NCI-H1105 treated with DMSO at 0.1 percent for 48 hours (cell line): ENCODE measurements around the gene ZNF8.
"Not testable (repeated sequence)": the region's sequence is repeated elsewhere in the genome, so short reads cannot be mapped to it uniquely, and the experiment has no call there.

Experiments
- DNase-seq: peaks from one replicate; lab custom pipeline; 2025; lab: John Stamatoyannopoulos, UW

The ZNF8 gene

DNA sequence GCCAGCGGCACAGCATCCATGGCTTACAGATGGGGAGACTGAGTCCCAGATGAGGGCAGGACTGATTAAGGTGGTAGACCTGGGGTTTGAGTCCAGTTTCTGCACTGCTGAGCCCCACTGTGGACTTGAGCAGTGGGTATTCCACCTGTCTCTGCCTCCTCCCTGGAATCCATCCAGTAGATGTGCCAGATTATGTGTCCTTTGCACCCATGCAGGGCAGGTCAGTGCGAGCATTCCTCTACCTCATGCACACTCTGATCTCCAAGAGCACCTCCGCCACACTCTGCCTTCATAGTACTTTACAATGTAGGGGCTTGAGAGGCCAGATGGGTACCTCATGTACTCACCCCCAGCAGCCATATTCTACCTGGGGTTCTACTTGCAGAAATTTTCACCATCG is 58.1 kb downstream of the ZNF8 start:
- DNase-seq, result no peak

- DNase-seq, result no peak
These were observed 59.6 kb downstream of the ZNF8 start for GRCh38 chr19:58338336-58338735.

DNA sequence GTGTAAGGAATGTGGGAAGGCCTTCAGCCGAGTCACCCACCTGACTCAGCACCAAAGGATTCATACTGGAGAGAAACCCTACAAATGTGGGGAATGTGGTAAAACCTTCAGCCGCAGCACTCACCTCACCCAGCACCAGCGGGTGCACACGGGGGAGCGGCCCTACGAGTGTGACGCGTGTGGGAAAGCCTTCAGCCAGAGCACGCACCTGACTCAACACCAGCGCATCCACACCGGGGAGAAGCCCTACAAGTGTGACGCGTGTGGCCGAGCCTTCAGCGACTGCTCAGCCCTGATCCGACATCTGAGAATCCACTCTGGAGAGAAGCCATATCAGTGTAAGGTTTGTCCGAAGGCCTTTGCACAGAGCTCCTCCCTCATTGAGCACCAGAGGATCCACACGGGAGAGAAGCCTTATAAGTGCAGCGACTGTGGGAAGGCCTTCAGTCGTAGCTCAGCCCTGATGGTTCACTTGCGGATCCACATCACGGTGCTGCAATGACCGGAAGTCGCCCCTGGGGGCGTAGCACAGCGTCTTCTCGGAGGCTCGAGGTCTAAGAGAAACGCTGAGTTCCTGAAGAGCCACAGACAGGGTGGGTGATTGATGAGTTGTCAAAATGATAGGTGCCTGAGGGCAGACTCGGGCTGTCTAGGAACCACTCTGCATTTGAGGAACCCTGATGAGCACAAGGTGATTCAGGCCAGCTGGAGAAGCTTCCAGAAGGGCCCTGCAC is 60.2 kb downstream of the ZNF8 start:
- no peak for DNase-seq

GRCh38 chr19:58345558-58345957 is 66.8 kb downstream of the ZNF8 start:
- no peak for DNase-seq

DNA sequence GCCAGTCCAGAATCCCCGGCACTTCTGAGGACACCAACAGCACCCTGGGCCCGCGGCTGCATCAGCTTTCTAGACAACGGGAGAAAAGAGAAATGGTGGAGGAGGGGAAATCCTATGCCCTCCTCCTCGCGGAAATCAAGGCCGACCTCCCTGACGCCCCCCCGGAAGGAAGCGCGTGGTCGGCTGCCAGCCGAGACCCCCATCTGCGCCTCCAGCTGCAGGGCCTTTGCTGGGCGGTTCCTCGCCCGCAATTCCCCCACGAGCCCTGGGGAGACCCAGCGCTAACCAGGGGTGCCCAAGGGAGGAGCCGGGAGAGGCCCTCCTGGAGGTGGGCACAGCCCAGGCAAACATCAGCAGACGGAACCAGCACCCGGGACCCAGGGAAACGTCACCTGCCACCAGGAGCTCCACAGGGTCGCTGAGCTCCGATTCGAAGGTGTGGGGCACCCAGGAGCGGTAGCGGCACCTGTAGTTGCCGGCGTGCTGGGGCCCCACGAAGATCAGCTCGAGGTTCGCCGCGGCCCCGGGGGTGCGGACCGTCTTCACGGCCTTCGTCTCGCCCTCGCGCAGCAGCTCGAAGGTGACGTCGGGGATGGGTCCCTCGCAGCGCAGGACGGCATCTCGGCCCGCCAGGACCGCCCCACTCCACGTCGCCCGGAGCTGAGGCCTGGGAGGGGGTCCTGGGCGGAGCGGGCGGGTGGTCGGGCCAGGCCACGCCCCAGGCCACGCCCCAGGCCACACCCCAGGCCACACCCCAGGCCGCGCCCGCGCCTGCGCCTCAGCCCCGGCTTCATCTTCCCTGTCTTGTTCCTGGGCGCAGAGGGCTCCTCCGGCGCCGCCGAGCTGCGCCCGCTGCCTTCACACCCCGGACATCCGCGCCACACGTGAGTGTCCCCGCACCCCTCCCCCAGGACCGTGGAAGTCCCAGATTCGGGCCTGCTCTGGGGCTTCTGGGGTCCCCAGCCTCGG is 68.5 kb downstream of the ZNF8 start:
- peak; percentile 14 for DNase-seq

DNA sequence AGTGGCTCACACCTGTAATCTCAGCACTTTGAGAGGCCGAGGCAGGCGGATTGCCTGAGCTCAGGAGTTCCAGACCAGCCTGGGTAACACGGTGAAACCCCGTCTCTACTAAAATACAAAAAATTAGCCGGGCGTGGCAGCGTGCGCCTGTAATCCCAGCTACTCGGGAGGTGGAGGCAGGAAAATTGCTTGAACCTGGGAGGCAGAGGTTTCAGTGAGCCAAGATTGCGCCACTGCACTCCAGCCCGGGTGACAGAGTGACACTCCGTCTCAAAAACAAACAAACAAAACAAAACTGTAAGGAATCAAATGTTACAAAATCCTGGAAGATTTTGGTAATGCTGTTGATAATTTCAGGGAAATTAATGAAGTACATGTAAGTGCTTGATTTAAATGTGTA is 69.3 kb downstream of the ZNF8 start:
- DNase-seq, result not testable (repeated sequence)

DNA sequence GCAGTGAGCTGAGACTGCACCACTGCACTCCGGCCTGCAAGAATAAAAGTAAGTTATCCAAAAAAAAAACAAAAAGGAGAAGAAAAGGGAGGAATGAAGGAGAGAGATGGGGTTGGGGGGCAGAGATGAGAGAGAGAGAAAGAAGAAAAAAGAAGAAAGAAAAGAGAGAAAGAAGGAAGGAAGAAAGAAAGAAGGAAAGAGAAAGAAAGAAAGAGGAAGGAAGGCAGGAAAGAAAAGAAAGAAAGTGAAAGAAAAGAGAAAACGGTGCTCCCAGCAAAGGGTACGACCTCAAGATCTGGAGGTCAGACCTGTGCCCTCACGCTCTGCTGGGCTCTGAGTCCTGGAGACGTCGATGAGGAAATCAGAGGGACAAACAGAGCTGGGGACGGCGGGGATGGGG is 70.8 kb downstream of the ZNF8 start:
- DNase-seq, result no peak

DNA sequence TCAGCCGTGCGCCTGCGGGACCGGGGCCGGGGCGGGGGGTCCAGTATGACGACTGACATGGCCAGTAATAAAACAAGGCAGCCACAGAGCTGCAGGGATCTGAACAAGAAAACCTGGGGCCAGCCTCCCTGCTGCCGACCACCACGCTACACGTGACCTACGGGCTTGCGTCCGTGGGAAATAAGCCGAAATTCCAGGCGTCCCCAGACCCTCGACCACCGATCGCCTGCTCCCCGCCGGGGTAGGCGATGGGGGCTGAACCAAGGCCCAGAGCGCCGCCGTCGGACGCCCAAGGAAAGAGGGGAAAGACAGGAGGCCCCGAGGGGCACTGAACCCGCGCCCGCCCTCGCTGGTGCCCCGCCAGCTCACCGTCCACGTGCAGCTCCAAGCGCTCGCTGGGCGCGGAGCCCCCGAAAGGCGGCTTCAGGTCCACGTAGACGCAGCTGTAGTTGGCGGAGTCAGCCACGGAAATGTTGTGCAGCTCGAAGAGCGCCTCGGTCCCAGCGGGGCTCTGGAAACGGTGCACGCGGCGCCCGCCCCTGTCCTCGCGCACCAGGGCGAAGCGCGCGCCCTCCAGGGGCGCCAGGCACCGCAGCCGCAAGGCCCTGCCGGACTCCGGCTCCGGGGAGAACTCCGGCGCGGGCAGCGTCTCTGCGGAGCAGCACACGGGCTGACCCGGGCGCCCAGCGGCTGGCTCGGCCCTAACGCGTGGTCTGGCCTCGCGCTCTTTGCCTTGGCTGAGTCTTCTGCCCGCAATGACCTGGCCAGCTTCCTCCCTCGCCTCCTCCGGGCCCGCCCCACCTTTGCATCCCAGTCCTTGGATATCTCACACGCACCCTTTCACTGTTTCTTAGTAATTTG is 71.5 kb downstream of the ZNF8 start:
- peak; percentile 6 for DNase-seq

DNA sequence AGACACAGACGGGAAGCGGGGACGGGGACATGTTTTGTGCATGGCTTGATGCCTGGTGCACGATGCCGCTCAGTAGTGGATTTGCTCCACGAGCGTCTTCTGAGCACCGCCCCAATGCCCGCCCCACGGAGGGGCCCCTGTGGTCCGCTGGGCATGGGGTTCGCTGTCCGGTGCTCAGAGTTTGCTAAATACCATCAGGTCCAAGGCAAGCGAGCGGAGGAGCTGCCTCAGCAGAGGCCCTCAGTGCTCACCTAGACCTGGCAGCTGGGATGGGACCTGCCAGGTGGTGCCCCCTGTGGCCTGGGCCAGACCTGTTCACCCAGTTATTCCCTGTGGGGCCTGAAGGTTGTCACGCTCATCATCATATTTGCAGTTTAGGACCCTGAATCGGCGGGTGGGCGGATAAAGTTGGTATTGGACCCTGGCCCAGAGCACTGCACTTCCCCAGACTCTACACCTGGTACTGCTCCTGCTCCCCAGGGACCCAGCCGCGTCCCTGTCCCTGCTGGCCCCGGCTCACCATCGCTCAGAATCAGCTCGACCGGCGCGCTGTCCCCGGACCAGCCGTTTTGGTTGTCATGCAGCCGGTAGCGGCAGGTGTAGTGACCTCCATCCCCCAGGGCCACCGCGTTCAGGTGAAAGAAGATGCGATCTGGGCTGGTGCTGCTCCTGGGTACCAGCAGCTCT is 72.3 kb downstream of the ZNF8 start:
- DNase-seq, result no peak

DNA sequence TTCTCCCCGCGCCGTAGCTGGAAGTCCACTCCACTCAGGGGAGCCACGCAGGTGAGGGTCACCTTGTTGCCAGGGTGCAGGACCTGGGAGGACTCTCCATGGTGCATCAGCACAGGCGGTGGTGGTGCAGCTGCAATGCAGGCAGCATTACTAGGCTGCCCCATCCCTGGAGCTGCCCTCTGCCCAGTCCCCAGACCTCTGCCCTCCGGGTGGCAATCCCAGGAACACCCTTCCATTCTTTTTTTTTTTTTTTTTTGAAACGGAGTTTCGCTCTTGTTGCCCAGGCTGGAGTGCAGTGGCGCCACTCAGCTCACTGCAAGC is 72.8 kb downstream of the ZNF8 start:
- DNase-seq, result no peak

GRCh38 chr19:58351990-58352755 is 73.4 kb downstream of the ZNF8 start:
- DNase-seq, result no peak
